Measurements from ENCODE around the gene PRDM2.
"Not testable (repeated sequence)": the region's sequence is repeated elsewhere in the genome, so short reads cannot be mapped to it uniquely, and the experiment has no call there.

Gene PRDM2

GRCh38 chr1:13699936-13700520, at the start of gene PRDM2:
TSS of gene PRDM2 (plus strand) at chr1:13700188. CDS start at chr1:13715606, 15,418 bp downstream.
- intact Hi-C loops (cut with DNase I) = loop anchor here (1.0 kb wide), 1 partner anchor 49 kb away; no protein-coding TSS in a partner anchor

GRCh38 chr1:13651279-13651678, 48.7 kb upstream of the PRDM2 start:
- intact Hi-C loops (cut with DNase I) = no loop called here
- no peak for DNase-seq

More at GRCh38 chr1:13699936-13700520, at the start of gene PRDM2:
- DNase-seq = peak in 9 of 10 donors; percentile 21 to 92 (median 50)

- intact Hi-C loops (cut with DNase I) = no loop called here
- no peak for DNase-seq
These were observed 47.8 kb upstream of the PRDM2 start for GRCh38 chr1:13652238-13652637.

- intact Hi-C loops (cut with DNase I) = no loop called here
These were observed 38.4 kb upstream of the PRDM2 start for GRCh38 chr1:13661539-13661938.

GRCh38 chr1:13662493-13662892, 37.5 kb upstream of the PRDM2 start:
- no peak for DNase-seq
- intact Hi-C loops (cut with DNase I) = no loop called here

More at GRCh38 chr1:13661539-13661938, 38.4 kb upstream of the PRDM2 start:
- DNase-seq = no peak

- intact Hi-C loops (cut with DNase I) = no loop called here
- DNase-seq = no peak
These were observed 36.0 kb upstream of the PRDM2 start for GRCh38 chr1:13663969-13664368.

- intact Hi-C loops (cut with DNase I) = no loop called here
- DNase-seq = no peak
These were observed 35.5 kb upstream of the PRDM2 start for GRCh38 chr1:13664451-13664850.

GRCh38 chr1:13666317-13666716, 33.7 kb upstream of the PRDM2 start:
- intact Hi-C loops (cut with DNase I) = loop anchor here (5.0 kb wide), 1 partner anchor 141 kb away; no protein-coding TSS in a partner anchor
- DNase-seq = no peak

GRCh38 chr1:13667691-13668090, 32.3 kb upstream of the PRDM2 start:
- intact Hi-C loops (cut with DNase I) = loop anchor here (5.0 kb wide), 1 partner anchor 140 kb away; no protein-coding TSS in a partner anchor
- DNase-seq = no peak

- intact Hi-C loops (cut with DNase I) = no loop called here
These were observed 25.6 kb upstream of the PRDM2 start for GRCh38 chr1:13674377-13674776.

GRCh38 chr1:13675151-13675651, 24.8 kb upstream of the PRDM2 start:
- no peak for DNase-seq
- intact Hi-C loops (cut with DNase I) = no loop called here

More at GRCh38 chr1:13674377-13674776, 25.6 kb upstream of the PRDM2 start:
- DNase-seq = no peak

GRCh38 chr1:13677896-13678295, 22.1 kb upstream of the PRDM2 start:
- intact Hi-C loops (cut with DNase I) = no loop called here
- no peak for DNase-seq

- intact Hi-C loops (cut with DNase I) = no loop called here
- no peak for DNase-seq
These were observed 20.3 kb upstream of the PRDM2 start for GRCh38 chr1:13679651-13680050.

- intact Hi-C loops (cut with DNase I); DNase-seq: not testable (repeated sequence)
These were observed 19.4 kb upstream of the PRDM2 start for GRCh38 chr1:13680609-13681008.

- intact Hi-C loops (cut with DNase I) = no loop called here
- no peak for DNase-seq
These were observed 18.1 kb upstream of the PRDM2 start for GRCh38 chr1:13681921-13682320.

- no peak for DNase-seq
- intact Hi-C loops (cut with DNase I) = no loop called here
These were observed 17.5 kb upstream of the PRDM2 start for GRCh38 chr1:13682444-13682843.

- intact Hi-C loops (cut with DNase I) = no loop called here
- DNase-seq = no peak
These were observed 16.8 kb upstream of the PRDM2 start for GRCh38 chr1:13683206-13683605.

- intact Hi-C loops (cut with DNase I) = no loop called here
- DNase-seq = no peak
These were observed 12.8 kb upstream of the PRDM2 start for GRCh38 chr1:13687151-13687715.

GRCh38 chr1:13693094-13693493, 6.9 kb upstream of the PRDM2 start:
- DNase-seq; intact Hi-C loops (cut with DNase I): not testable (repeated sequence)

- intact Hi-C loops (cut with DNase I) = no loop called here
These were observed 4.9 kb upstream of the PRDM2 start for GRCh38 chr1:13694886-13695684.

GRCh38 chr1:13697738-13698137, 2.2 kb upstream of the PRDM2 start:
- no peak for DNase-seq
- intact Hi-C loops (cut with DNase I) = no loop called here

More at GRCh38 chr1:13694886-13695684, 4.9 kb upstream of the PRDM2 start:
- DNase-seq = no peak
